GM10266 (cell line): ENCODE measurements around the gene RGS11.

Source experiments
- DNase-seq: peaks from one replicate; pipeline ENCODE4 v3.0.0; 2012; ENCODE audit errors: extremely low spot score
- TF ChIP-seq, protein P1 (sequence below): IDR thresholded peaks from 2 replicates; pipeline ENCODE4 v1.5.1; 2012; ENCODE audit warnings: mild to moderate bottlenecking, low read depth; ENCODE audit not compliant: control insufficient read depth, insufficient read depth; ENCODE audit errors: missing control alignments

RGS11 gene

DNA sequence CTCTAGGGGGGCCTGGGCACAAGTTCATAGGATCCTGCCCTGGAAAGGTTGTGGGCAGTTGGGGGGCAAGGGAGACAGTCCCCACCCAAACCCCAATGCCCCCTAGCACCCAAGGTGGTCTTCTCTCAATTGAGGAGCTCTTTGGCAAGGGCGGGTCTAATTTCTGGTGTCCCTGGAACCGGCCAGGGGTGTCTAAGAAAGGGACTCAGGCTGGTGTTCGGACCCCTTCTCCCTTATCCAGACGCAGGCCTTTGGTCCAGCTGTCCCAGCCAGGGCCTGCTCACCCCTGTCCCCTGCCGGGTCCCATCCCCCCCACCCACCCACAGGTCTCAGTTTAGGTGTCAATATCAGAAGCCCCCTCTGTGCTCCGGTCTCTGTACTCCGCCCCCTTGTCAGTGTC lies 3.8 kb upstream of the RGS11 start:
- DNase-seq, result peak; percentile 39
- TF ChIP-seq, protein P1, sequence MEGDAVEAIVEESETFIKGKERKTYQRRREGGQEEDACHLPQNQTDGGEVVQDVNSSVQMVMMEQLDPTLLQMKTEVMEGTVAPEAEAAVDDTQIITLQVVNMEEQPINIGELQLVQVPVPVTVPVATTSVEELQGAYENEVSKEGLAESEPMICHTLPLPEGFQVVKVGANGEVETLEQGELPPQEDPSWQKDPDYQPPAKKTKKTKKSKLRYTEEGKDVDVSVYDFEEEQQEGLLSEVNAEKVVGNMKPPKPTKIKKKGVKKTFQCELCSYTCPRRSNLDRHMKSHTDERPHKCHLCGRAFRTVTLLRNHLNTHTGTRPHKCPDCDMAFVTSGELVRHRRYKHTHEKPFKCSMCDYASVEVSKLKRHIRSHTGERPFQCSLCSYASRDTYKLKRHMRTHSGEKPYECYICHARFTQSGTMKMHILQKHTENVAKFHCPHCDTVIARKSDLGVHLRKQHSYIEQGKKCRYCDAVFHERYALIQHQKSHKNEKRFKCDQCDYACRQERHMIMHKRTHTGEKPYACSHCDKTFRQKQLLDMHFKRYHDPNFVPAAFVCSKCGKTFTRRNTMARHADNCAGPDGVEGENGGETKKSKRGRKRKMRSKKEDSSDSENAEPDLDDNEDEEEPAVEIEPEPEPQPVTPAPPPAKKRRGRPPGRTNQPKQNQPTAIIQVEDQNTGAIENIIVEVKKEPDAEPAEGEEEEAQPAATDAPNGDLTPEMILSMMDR, result no peak

DNA sequence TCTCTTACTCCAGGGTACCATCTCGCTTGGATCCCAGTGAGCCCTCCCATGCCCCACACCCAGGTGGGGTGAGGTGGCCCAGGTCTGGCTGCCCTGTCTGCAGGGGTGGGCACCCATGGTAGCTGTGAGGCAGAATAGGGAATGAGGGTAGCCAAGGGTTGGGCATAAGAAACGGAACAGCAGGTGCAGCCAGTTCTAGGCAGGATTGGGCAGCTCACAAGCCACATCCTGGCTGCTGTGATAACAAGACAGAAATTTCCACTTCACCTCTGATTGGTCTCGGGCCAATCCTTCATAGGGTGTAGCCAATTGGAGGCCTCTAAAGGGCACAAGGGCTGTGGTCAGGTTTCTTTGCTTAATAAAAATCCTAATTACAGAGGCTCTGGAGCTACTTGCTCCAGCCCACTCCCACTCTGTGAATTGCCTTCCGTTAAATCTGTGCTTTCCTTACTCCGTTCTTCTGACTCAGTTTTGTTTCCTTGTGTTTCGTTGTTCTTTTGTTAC lies 3.2 kb upstream of the RGS11 start:
- peak; percentile 80 for DNase-seq
- TF ChIP-seq, protein P1, result no peak

DNA sequence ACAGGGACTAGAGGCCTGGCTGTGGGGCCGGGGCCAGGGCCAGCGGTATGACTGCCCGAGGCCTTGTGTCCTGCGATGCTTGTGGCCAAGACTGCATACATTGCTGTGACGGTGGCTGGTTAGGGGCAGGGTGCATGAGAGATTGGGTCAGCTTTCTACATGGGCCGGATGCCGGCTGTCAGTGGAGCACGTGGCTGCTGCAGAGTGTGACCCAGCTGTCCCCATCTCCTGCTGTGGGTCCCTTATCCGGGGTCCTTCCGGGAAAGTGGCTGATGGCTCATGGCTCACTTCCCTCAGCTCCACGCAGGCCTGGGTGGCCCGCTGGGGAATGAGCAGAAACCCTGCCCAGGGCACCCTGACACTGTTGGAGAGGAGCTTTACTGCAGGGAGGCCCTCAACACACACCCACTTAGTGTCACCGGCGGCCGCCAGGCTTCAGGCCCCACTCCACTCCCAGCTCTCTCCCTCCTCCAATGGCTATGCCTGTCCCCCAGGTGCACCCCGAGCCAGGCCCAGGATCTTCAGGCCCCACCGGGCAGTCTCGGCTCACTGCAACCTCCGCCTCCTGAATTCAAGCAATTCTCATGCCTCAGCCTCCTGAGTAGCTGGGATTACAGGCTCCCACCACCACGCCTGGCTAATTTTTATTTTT lies 808 bp upstream of the RGS11 start:
- TF ChIP-seq, protein P1, result no peak
- no peak for DNase-seq

DNA sequence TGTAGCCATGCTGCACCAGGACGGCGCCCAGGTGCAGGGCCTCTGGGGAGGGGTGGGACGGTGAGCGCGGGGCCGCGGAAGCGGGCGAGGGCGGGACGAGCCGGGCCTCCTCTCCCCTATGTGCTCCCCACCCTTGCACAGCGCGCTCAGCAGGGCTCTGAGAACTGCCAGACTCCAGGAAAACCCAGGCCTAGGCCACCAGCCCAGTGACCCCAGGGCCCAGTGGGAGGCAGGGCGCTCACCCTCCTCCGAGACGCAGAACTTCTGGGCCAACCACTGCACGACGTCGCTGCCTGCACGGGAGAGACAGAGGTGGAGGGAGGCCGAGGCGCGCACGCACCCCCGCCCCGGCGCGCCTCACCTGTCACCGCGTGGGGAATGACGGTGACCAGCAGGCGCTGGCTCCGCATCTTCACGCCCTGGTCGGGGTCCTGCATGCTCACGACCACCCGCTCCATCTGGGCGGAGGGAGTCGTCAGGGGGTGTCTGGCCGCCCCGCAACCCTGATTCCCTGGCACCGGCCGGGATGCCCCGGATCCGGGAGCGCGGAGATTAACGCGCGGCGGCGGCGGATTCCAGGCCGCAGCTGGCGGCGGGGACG lies 603 bp downstream of the RGS11 start:
- TF ChIP-seq, protein P1, result no peak
- peak; percentile 57 for DNase-seq

DNA sequence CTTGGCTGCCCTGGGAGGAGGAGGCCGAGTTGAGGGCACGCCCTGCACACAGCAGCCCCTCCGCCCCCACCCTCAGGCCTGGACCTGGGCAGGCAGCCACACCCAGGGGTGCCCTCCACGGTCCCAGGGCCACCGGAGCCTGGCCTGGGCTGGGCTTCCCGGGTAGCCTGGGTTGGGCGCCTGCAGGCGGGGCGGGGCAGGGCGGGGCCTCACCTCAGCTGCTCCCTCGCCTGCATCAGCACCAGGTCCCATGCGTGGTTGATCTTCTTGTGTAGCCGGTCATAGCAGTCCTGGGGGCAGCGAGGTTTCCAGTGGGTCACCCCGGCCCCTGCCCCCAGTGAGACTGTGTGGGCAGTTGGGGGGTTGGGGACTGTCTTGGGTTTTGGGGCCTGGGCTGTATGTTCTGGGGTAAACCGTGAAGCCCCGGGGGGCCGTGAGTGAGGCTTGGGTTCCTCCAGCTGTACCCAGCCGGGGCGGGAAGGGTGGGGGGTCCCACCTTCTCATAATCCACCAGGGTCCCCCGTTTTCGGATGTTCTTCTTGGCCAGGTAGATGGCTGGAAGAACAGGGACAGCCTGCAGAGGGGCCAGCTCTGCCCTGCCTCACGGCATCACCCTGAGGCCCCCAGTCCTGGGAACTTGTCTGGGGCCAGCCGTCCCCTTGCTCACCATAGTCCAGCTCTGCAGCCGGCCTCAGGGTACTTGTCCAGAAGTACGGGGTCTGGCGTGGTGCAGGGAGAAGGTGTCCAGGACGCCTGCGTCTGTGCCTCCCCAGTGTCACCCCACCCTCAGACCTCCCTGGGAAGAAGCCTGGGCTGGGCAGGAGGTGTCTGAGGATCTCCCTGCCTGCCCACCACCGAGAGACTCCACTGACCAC lies 2.0 kb downstream of the RGS11 start:
- DNase-seq, result no peak
- TF ChIP-seq, protein P1, result no peak

DNA sequence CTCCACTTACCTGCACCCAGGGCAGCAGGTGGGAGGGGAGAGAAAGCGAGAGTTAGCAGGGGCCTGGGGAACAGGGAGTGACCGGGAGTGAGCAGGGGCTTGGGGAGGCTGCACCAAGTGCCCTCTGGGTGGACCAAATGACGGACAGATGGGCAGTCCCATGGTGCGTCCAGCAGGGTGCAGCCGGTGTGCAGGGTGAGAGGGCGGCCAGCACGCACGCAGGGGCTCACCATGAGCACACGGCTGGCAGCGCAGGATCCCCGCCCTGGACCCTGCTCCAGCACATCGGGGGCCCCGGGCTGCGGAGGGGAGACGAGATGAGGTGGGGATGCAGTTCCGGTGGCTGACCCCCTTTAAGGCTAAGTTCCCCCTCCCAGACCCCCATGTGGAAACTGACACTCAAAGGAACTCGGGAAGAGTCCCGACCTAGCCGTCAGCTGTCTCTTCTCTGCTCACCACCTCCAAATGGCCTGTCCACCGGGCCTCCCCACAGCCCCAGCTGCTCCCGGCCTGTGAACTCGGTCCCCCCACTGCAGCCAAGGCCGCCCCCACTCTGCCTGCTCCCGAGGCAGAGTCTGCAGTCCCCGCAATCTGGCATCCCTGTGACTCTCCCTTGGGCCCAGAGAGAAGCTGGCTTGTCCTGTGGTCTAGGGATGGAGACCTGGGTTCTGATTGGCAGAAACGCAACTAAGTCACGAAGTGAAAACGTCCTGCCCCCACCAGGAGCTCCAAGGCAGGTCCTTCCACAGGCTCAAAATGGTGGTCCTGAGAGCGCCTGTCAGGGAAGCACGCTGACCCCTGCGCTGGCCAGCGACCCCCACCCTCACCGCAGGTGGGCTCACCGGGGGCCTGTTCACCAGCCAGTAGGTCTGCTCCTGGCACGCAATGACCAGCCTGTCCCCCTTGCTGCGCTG lies 2.9 kb downstream of the RGS11 start:
- TF ChIP-seq, protein P1, result no peak
- no peak for DNase-seq
